ENCODE results near the gene BIN2. TPM values are rescaled to one million over a fixed set of nuclear protein-coding genes. Genes with fewer than 3 reads are reported as not detected.
"Not testable (repeated sequence)": the region's sequence is repeated elsewhere in the genome, so short reads cannot be mapped to it uniquely, and the experiment has no call there.

Gene BIN2
- total RNA-seq, 1 donor from 2014 or later = 5.6 TPM

- DNase-seq = no peak
These were observed 12.6 kb downstream of the BIN2 start for GRCh38 chr12:51311389-51311788.

- no peak for DNase-seq
These were observed 16.1 kb downstream of the BIN2 start for GRCh38 chr12:51307655-51308593.

- DNase-seq = no peak
These were observed 17.5 kb downstream of the BIN2 start for GRCh38 chr12:51306507-51306906.

GRCh38 chr12:51300768-51301167, 23.2 kb downstream of the BIN2 start:
- DNase-seq = not testable (repeated sequence)

- no peak for DNase-seq
These were observed 28.3 kb downstream of the BIN2 start for GRCh38 chr12:51295651-51296050.

- not testable (repeated sequence) for DNase-seq
These were observed 29.9 kb downstream of the BIN2 start for GRCh38 chr12:51294097-51294496.

DNA sequence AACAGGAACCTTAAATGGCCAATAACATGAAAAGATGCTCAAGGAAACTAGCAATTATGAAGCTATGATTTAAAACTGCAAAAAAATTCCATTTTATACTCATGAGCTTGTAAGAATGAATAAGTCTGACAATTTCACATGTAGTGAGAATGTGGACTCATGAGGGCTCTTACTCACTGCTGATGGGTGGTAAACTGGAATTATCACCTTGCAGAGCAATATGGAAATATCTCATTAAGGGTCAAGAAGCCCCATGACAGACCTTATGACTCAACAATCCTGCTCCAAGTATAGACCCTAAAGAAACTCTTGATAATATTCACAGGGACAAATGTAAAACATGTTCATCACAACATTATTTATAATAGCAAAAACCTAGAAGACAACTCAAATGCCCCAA, 30.3 kb downstream of the BIN2 start:
- no peak for DNase-seq

GRCh38 chr12:51291603-51292513, 32.1 kb downstream of the BIN2 start:
- not testable (repeated sequence) for DNase-seq

GRCh38 chr12:51285843-51286242, 38.1 kb downstream of the BIN2 start:
- DNase-seq = no peak

GRCh38 chr12:51281202-51281924, 42.6 kb downstream of the BIN2 start:
- DNase-seq = no peak

DNA sequence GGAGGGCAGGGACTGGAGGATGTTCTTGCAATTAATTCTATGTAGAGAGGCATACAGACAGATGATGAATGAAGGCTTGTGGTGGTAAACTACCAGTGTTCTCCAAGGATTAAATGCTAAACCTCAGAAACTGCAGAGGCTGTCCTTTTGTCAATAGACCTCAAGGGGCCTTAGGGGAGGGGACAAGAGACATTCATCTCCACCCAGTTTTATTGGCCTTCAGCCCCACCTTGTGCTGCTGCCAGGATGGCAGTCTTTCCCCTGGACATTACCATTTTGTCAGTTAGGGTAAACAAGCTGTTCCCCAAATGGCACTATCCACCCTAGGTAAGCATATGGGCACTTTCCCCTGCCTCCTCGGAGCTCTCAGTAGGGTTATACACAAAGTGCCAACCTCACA, 48.9 kb downstream of the BIN2 start:
- no peak for DNase-seq

DNA sequence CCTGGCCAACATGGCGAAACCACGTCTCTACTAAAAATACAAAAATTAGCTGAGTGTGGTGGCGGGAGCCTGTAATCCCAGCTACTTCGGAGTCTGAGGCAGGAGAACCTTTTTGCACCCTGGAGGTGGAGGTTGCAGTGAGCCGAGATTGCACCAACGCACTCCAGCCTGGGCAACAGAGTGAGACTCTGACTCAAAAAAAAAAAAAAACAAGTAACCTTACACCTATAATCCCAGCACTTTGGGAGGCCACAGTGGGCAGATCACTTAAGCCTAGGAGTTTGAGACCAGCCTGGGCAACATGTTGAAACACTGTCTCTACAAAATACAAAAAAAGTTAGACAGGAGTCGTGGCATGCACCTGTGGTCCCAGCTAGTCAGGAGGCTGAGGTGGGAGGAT, 51.2 kb downstream of the BIN2 start:
- not testable (repeated sequence) for DNase-seq

DNA sequence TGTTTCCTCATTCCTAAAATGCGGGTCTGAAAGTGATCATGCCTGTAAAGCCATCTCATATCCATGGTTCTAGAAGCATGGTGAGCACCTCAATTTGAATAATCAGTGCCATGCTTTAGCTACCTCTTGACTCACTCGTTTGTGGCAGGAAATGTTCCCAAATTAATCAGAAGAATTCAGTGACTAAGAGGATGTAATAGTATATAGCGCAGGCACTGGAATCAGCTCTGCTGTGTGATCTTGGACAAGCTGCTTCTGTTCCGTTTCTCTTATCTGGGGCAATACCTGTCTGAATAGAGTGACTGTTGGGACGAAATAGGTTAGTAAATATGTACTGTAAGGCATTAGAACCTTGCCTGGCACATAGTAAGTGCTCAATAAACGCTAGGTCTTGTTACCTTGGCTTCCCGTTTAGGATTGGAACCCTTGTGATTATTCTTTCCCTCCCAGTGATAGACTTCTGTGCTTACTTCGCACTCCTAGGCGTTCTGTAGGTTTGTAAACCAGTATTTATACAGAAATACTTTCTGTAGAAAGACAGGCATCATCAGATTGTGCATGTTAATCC, 52.9 kb downstream of the BIN2 start:
- DNase-seq = no peak

GRCh38 chr12:51270067-51270950, 53.7 kb downstream of the BIN2 start, which contains the start of gene SMAGP:
TSS of gene SMAGP (minus strand) at chr12:51270415. CDS start at chr12:51269278, 1,137 bp downstream.
- no peak for DNase-seq

DNA sequence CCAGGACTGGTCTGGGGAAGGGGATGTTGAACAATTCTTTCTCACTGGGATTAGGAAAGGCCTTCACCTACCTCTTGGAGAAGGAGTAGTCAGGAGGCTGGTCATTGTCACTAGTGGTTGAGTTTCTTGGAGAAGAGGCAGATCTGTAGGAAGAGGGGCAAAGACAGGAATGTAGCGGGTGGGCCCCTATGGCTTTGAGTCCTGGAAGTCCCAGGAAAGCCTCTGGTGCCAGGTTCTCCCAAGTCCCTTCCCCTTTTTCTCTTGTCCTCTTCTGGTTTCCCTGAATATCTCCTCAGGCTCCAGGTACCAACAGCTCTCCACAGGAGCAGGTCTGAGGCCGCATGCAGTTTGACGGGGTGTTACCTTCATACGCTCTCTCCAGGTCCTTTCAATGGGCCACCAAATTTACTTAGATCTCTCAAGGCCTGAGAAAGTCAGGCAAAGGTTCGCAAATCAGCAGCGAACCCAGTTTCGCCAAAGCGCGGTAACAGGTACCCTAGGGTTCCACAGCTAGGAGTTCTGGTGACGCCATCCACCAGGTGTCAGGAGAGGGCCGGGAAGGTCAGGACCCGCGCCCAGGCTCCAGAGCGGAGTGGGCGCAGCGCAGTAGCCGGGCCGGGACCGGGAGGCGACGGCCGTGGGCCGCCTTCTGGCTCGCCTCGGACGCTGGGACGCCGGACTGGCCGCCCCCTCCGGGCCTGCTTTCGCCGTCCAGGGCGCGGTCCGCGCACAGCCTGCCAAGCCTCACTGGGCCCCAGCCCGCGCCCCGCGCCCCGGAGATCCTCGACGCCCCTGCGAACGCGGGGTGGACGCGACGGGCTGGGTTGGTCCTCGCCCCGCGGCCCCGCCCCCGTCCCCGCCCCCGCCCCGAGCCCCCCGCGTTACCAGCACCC, 54.6 kb downstream of the BIN2 start:
- no peak for DNase-seq

DNA sequence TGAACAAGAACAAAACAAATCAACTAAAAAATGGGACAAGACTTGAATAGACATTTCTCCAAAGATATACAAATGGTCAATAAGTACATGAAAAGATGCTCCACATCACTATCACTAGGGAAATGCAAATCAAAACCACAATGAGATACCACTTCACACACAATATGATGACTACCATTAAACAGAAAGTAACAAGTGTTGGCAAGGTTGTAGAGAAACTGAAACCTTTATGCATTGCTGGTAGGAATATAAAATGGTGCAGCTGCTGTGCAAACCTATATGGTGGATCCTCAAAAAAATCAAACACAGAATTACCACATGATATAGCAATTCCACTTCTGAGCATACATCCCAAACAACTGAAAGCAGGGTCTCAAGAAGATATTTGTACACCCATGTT, 59.0 kb downstream of the BIN2 start:
- DNase-seq = no peak

DNA sequence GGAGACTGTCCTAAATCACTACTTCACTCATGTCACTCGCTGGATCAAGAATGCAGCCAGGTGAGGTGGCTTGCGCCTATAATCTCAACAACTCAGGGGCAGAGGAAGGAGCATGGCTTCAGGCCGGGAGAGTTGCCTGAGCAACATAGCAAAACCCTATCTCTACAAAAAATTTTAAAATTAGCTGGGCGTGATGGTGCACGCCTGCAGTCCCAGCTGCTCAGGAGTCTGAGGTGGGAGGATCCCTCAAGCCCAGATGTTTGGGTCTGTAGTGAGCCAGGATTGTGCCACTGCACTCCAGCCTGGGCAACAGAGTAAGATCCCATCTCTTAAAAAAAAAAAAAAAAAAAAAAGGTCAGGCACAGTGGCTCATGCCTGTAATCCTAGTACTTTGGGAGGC, 59.7 kb downstream of the BIN2 start:
- no peak for DNase-seq

- DNase-seq = no peak
These were observed 60.6 kb downstream of the BIN2 start for GRCh38 chr12:51263341-51263740.

- DNase-seq = no peak
These were observed 61.2 kb downstream of the BIN2 start for GRCh38 chr12:51262758-51263177.

DNA sequence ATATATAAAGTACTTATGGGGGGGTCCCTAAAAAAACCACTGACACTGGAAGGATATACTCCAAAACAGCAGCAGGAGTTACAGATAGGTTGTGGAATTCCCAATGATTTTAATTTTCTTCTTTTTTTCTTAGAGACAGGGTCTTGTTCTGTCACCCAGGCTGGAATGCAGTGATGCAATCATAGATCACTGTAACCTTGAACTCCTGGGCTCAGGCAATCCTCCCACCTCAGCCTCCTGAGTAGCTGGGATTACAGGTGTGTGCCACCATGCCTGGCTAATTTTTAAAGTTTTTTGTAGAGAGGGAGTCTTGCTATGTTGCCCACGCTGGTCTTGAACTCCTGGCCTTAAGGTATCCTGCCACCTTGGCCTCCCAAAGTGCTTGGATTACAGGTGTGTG, 64.4 kb downstream of the BIN2 start:
- DNase-seq = not testable (repeated sequence)
